DOHH2 (cell line): Measurements from ENCODE around the gene PGAP3.

Experiments
- CTCF ChIP-seq: fragments of 200-600 bp; sonication (generic); IDR thresholded peaks from one replicate; pipeline ENCODE4 v1.5.1; 2014; ENCODE audit warnings: antibody characterized with exemption, mild to moderate bottlenecking, low read depth, low read length; ENCODE audit not compliant: poor library complexity, severe bottlenecking
- EZH2phosphoT487 ChIP-seq: fragments of 200-600 bp; sonication (generic); IDR thresholded peaks from 2 replicates; pipeline ENCODE4 v1.6.1; 2017; ENCODE audit warnings: borderline replicate concordance, mild to moderate bottlenecking, antibody characterized with exemption, low read length, moderate library complexity, mixed read lengths

GRCh38 chr17:39732586-39732985 is 44.7 kb upstream of the PGAP3 start:
- TF ChIP-seq CTCF (no peak), EZH2phosphoT487 (no peak)
